Measurements from ENCODE around the gene NSD1.

The NSD1 gene

DNA sequence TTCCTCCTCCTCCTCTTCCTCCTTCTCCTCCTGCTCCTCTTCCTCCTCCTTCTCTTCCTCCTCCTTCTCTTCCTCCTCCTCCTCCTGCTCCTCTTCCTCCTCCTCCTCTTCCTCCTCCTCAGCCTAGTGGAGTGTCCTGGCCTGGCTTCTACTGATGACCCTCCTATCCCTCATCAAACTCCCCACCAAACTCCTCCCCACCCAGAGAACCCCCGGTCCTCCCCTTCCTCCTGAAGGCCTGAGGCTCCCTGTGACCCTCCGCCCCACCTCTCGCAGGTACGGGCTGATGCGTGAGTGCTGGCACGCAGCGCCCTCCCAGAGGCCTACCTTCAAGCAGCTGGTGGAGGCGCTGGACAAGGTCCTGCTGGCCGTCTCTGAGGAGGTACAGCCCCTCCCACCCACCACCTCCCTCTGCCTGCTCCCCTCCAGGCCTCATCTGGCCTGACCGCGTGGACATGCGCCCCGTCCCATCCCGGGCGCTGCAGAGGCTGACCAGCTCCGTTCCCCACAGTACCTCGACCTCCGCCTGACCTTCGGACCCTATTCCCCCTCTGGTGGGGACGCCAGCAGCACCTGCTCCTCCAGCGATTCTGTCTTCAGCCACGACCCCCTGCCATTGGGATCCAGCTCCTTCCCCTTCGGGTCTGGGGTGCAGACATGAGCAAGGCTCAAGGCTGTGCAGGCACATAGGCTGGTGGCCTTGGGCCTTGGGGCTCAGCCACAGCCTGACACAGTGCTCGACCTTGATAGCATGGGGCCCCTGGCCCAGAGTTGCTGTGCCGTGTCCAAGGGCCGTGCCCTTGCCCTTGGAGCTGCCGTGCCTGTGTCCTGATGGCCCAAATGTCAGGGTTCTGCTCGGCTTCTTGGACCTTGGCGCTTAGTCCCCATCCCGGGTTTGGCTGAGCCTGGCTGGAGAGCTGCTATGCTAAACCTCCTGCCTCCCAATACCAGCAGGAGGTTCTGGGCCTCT lies 36.3 kb upstream of the NSD1 start:
- no peak for DNase-seq (ENCODE audit: low read depth)

DNA sequence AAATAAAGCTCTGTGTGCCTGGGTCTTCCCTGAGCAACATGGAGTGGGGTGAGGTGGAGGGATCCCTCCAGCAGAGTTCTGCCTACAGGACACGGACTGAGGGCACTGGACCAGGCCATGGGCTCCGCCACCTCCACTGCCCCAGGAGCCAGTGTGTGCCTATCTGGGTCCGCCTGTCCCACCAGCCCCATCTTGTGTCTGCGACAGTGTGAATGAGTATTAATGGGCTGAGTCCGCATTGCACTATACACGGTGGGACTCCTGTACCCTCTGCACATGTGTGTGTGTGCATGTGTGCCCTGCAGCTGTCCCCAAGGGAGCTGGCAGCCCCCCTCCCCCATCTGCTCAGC lies 35.5 kb upstream of the NSD1 start:
- DNase-seq (ENCODE audit: low read depth) = no peak

DNA sequence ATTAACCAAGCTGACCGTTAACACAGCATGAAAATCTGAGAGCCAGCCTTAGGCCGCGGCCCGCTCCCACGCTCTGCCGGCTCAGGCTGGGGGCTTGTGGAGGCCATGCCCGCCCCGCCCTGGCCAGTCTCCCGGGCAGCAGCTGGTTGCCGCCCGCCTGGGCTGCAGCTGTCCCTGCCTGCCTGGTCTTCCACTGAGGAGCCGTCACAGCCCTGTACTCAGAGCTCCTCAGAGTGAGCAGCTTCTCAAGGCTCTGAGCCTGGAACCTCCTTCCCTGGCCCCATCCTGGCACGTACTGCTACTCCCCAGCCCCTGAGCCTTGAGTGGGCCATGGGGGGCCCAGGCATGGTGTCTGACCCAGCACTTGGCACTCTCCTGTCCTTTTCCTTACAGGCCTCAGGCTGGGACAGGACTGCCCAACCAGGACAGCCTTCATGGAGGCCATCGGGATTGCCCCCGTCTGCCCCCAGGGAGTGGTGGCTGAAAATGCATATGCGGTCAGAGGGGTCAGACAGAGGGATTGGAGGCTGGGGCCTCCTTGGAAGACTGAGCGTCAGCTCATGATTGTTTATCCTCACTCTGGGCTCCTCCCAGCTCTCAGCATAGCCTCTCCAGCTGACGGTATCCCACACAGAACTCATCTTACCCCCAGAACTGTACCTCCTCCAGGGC lies 35.0 kb upstream of the NSD1 start:
- peak; percentile 40 for DNase-seq (ENCODE audit: low read depth)

DNA sequence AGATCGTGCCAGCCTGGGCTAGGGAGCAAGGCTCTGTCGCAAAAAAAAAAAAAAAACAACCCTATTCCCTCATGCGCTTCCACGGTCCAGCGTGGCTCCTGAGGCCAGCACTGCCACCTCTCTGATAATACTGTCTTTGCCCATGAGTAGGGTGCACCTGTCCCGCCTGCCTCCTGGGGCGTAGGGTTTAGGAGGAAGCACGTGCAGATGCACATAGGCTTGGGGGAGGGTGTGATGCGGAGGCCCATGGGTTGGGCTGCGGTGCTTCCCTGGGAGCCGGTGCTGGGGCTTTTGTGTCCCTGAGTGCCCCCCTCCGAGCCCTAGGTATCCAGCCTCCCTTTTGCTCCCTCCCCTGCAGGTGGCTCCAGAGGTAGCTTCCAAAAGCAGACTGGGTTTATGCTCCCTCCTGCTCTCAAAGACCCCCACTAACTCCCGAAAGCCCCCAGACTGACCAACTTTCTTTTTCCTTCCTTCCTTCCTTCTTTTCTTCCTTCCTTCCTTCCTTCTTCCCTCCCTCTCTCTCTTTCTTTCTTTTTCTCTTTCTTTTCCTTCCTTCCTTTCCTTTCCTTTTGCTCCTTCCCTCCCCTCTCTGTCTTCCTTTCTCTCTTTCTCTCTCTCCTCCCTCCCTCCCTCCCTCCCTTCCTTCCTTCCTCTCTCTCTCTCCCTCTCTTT lies 34.0 kb upstream of the NSD1 start:
- no peak for DNase-seq (ENCODE audit: low read depth)

DNA sequence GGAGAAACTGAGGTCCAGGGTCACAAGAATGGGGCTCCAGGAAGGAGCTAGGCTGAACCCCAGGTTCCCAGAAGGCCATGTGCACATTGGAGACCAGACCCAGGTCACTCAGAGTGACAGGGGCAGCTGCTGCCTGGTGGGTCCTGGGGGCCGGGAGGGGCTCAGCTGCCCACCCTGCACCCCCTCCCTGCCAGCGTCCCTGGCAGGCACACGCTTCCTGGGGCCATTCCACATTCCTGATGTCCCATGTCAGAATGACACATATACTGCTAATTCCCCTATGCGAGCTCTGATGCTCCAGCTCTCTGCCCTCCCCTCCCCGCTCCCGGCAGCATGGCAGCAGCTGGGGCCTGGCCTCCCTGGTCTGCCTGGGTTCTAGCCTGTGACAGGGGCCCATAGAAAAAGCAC lies 32.9 kb upstream of the NSD1 start:
- DNase-seq (ENCODE audit: low read depth) = no peak

DNA sequence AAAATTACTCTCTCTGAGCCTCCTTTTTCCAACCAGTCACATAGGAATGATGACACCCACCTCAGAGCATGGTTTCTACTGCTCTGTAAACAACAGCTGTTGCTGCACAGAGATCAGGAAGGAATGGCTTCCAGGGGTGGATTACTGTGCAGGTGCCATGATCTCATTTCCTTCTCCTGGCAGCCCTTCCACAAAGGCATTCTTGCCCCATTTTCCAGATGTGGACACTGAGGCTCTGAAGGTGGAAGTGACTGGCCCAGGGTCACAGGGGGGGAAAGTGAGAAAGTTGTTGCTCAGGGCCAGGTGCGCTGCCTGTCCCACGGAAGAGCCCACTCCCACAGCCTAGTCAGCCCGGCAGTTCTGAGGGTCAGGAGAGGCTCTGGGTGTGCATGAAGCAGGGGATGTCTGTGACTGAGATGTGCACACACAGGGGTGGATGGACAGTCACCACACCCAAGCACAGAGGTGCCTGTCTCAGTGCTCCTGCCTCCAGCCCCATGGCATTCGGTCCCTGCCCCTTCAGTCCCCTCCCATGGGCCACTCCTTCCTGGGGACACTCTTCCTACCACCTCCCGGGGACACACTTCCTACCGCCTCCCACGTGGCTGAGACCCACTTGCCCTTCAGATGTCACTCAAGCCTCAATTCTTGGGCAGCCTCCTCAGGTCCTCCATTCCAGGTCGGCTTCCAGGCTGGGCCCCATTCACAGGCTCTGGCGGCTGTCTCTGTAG lies 29.9 kb upstream of the NSD1 start:
- DNase-seq (ENCODE audit: low read depth) = peak; percentile 35

DNA sequence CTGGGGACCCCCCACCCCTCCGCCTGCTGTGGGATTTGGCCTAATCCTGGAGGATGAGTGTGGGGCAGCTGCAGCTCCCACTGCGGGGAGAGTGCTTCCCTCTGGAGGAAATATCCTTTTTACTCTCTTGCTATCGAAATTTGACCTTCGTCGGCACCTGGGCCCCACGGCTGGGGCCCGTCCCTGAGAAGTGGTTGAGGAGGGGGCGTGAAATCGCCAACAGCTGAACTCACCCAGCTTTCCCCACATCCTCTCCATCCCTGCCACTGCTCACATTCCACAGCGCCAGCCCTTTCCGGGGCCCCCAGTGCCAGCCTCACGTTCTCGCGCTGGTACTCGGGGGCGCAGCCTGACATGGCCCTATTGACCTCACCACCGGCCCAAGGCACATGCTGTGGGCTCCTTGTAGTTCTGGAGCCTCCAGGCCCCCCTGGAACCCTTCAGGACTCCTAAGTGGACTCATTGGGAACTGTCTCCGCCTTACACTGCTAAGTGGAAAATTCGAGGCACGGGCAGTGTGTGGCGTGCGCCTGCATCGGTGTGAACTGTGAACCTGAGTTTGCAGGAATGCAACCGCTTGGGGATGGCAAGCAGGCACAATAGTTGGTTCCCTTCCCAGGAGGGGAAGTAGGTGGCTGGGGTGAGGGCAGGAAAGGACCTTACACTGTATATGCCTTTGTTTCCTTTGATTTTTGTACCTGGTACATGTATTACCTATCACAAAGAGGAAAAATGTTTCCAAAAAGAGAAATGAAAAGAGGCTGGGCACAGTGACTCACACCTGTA lies 27.7 kb upstream of the NSD1 start:
- no peak for DNase-seq (ENCODE audit: low read depth)

DNA sequence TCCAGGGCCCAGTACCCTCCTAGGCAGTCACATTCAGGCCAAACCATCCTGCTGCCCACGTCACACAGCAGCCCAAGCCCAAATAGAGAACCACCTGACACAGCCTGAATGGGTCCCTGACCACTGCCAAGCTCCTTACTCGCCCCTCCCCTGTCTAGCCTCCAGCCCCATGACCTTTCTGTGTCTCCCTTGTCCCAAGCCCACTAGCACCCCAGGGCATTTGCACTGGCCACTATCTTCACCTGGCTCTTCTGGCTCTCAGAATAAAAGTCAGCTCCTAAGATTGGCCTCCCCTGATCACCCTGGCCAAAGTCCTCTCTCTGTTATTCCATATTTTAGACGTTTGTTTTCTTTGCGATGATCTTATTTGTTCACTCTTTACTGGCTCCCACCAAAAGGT lies 26.4 kb upstream of the NSD1 start:
- DNase-seq (ENCODE audit: low read depth) = no peak

DNA sequence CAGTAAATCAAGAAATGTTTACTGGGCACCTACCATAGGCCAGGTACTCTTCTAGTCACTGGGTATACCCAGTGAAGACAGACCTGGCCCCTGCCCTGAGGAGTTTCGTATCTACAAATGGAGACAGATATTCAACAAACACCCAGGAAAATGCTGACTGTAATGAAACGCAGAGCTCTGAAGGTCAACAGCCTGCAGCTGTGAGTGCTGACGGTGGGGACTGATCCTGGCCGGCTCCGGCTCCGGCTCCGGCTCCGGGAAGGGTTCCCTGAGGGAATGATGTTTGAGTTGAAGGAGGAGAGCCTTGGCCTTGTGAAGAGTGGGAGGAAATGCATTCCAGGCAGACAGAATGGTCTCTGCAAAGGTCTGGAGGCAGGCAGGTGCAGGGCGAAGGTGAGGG lies 23.8 kb upstream of the NSD1 start:
- no peak for DNase-seq (ENCODE audit: low read depth)

DNA sequence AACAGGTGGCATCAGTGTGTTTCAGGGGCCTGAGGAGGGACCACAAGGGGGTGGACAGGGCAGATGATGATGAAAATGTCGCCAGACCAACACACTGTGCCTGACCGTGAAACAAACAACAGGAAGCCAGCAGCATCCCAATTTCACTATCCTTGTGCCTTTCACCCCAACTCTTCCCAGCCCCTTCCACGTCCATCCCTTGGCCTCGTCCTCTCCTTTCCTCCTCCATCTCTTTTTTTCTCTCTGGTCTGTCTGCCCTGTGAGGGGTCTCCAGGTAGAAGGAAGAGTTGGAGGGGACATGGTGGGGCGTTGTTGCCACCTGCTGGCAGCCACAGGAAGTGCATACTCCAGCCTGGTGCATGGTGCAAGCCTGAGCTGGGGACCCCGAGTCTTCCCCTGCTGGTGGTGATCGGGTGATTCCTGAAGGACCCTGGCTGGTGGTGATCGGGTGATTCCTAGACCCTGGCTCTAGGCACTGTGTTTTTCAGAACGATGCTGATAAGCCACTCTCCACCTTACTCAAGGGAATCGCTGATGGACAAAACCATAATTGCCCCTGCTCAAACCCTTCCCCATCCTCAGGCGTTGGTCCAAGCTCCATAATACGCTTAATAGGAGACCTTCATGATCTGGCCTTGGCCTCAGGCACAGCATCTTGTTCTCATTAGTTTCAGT lies 21.7 kb upstream of the NSD1 start:
- DNase-seq (ENCODE audit: low read depth) = no peak

DNA sequence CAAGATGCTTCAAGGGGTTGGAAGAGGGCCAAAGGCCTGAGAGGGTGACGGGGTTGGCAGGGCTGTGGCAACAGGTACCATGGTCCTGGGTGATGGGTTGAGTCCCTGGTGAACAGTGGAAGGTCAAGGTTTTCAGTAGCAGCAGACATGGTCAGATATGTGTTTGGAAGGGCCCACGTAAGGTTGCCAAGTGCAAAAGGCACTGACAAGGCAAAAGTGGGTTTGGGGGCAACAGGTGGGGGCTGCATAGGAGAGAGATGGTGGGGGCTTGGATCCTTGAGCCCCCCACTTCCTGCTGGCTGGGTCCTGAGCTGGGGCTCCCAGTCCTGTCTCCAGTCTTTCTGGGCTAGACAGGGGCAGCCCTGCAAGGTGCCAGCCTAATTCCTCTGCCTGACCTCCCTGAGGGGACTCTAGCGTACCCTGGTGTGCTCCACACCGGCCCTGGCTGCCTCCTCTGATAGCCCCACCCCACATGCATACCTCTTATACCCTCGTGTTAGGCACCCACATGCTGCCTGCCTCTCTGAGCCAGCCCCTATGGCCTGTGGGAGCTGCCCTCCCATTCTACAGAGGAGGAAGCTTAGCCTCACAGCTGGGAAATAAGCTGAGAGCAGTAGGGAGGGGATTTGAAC lies 20.9 kb upstream of the NSD1 start:
- DNase-seq (ENCODE audit: low read depth) = no peak

DNA sequence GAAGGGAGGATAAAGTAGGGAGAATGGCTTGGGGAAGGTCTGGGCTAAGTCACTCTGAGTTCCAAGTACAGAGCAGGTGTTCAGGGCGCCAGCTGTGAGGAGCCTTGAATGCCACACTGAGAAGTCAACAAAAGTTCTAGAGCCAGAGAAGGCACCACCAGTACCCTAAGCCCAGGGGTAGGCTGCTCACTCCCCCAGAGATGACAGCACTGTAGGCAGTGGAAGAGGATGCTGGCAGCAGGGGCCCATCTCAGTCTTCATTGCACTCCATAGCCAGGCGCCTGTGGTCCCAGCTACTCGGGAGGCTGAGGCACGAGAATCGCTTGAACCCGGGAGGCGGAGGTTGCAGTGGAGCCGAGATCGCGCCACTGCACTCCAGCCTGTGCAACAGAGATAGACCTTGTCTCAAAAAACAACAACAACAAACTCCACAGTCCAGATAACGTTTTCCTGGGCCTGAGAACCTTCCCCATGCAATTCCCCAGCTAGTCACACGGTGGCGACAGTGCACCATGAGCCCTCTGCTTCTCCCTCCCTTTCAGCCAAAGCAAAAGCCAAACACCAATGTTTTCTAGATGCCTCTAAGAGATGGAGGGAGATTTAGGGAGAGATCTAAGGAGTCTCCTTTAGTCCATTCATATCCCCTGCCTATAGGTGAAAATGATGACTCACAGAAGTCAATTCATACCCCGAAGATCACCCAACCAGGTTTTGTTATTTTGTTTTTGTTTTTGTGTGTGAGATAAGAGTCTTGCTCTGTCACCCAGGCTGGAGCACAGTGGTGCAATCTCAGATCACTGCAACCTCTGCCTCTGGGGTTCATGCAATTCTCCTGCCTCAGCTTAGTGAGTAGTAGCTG lies 19.8 kb upstream of the NSD1 start:
- DNase-seq (ENCODE audit: low read depth) = peak; percentile 58

DNA sequence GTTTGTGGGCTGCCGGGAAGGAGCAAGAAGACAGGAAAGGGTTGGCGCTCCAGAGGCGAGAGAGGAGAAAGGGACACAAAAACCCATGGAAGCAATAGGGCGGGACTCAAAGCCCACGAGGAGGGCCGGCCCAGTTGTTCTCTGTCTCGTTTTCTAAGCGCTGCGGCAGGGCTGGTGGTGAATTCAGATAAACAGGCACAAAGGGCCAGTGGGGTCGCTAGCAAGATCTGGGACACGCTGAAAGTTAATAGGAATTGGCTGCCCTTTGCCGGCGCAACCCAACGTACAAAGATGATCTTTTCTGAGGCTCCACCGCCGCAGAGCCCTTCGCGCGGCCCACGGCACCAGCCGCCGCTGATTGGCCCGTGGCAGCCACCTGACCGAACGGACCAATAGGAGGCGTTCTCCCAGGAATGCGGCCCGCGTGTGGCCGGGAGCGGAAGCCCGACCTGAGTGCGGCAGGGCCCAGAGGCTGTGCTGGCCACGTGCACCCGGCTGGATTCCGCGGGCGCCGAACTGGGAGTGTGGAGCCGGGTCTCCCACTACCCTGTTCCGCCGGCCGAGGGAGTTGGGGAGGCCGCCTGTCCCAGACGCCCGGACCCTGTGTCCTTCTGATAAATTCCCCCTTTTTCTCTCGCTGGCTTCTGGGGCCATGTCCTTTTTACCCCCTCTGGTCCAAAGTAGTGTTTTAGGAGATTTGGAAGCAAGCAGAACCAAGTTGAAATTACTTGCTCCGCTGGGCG lies 16.8 kb upstream of the NSD1 start:
- DNase-seq (ENCODE audit: low read depth) = peak; percentile 86

DNA sequence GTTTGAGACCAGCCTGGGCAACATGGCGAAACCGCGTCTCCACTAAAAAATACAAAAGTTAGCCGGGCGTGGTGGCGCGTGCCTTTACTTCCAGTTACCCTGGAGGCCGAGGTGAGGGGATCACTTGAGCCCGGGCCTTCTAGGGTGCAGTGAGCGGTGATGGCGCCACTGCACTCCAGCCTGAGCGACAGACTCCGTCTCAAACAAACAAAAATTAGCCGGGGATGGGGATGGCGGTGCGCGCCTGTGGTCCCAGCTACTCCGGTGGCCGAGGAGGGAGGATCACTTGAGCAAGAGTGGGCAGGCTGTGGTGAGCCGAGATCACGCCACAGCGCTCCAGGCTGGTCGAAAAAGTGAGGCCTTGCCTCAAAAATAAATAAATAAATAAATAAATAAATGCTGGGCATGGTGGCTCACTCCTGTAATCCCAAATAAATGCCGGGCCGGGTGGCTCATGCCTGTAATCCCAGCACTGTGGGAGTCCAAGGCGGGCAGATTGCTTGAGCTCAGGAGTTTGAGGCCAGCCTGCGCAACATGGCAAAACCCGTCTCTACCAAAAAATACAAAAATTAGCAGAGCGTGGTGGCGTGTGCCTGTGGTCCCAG lies 16.0 kb upstream of the NSD1 start:
- DNase-seq (ENCODE audit: low read depth) = no peak

DNA sequence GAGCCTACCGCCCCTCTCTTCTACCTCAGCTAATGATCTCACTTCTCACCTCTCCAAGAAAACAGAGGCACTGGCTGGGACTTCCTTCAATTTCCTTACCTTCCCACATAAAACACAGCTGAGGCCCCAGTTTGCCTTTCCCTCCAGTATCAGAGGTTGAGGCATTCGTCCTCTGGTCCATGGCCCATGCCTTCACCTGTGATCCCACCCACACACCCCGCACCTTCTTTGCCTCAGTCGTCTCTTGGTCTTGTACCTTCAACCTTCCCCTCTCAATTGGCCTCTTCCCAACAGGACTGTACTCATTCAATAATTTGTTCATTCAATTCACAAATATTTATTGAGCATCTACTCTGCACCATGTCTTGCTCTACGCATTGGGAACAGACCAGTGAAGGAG lies 11.0 kb upstream of the NSD1 start:
- DNase-seq (ENCODE audit: low read depth) = no peak

DNA sequence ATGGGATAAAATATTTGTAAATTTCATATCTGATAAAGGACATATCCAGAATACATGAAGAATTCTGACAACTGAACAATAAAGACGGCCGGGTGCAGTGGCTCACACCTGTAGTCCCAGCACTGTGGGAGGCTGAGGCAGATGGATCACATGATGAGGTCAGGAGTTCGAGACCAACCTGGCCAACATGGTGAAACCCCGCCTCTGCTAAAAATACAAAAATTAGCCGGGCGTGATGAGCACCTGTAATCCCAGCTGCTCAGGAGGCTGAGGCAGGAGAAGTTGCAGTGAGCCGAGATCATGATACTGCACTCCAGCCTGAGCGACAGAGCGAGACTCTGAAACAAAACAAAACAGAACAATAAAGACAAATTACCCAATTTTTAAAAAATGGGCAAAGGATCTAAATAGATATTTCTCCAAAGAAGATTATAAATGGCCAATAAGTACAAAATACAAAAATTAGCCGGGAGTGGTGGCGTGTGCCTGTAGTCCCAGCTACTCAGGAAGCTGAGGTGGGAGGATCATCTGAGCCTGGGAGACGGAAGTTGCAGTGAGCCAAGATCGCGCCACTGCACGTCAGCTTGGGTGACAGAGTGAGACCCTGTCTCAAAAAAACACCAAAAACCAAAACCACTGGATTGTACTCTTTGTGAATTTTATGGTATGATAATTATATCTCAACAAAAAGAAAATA lies 9.6 kb upstream of the NSD1 start:
- no peak for DNase-seq (ENCODE audit: low read depth)

DNA sequence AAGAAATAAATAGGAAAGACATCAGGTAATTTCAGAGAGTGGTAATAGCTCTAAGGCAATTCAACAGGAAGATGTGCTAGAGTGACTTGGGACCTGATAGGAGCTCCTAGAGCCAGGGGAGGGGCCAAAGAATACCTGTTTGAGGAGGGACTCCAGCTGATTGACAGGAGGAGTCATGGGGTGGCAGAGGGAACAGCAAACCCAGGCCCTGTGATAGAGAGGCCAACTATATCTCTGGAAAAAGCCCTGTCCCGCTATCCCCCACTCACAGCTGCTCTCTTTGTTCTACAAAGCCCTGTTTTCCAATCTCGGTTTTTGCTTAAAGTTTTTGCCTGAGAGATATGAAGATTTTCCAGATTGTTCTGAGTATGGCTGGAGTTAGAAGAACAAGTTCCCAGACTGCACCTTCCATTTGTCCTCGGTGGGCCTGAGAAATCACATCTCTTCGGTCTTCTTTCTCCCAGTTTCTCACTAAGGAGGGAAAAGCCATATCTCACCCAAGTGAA lies 9.0 kb upstream of the NSD1 start:
- no peak for DNase-seq (ENCODE audit: low read depth)

DNA sequence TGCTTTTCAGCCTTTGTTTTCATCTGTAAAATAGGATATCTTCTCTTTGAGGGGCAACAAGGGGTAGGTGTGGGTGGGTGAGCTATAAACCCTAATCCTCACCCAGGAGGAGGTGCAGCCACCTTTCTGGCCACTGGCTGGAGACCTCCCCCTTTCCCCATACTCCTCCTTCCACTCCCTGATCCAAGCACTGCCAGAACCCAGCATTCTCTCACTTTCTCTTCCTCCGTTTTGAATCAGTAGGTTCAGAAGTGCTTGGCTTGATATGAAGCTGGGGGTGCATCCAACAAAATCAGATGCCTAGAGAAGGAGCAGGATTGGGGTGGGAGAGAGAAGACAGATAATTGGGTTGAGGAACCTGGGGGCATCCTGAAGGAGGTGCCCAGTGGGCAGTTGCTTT lies 6.8 kb upstream of the NSD1 start:
- DNase-seq (ENCODE audit: low read depth) = no peak

All from iris pigment epithelial cell (primary cell).